H1 (cell line): ENCODE measurements around the gene HOATZ. TPM values are rescaled to one million over a fixed set of nuclear protein-coding genes. Genes with fewer than 3 reads are reported as not detected.

Source experiments
- CTCF ChIA-PET: fragments of 300-600 bp; sonication (Branson Sonifier 250); formaldehyde crosslinking; loops from one replicate; lab custom pipeline; 2021; ENCODE audit not compliant: partially characterized antibody; lab: Charles Lee
- POLR2A ChIA-PET: fragments of 300-600 bp; sonication (Branson Sonifier 250); formaldehyde crosslinking; loops from one replicate; lab custom pipeline; 2021; ENCODE audit warnings: inconsistent platforms; ENCODE audit not compliant: partially characterized antibody; lab: Charles Lee
- DNase-seq, 2 experiments: peaks; one replicate each; pipeline versions ENCODE4 v3.0.0 to v3.0.0-alpha.2; 2010 to 2022; ENCODE audit warnings: low spot score in 2 of 2, low read depth in 1 of 2, mixed read lengths in 1 of 2
- FAIRE-seq: peaks from 2 replicates; lab custom pipeline; 2011; peaks lifted over from hg19 to GRCh38; lab: Jason Lieb, UNC
- H2AFZ ChIP-seq: 2 replicates; pipeline ENCODE4 v1.8.1; 2012; ENCODE audit warnings: low read length, inconsistent platforms
- H2AK5ac ChIP-seq: 2 replicates; pipeline ENCODE4 v1.6.1; 2013; ENCODE audit warnings: low read depth, low read length
- H2BK120ac ChIP-seq: replicated peaks from 2 replicates; pipeline ENCODE3; 2013; ENCODE audit warnings: low read depth, low read length, inconsistent platforms
- H2BK12ac ChIP-seq: 2 replicates; pipeline ENCODE4 v1.6.1; 2013; ENCODE audit warnings: low read depth, low read length
- H2BK15ac ChIP-seq: 2 replicates; pipeline ENCODE4 v1.6.1; 2013; ENCODE audit warnings: low read length
- H2BK20ac ChIP-seq: 2 replicates; pipeline ENCODE4 v1.6.1; 2013; ENCODE audit warnings: low read length
- H2BK5ac ChIP-seq: 2 replicates; pipeline ENCODE4 v1.6.1; 2013; ENCODE audit warnings: low read depth, low read length
- H3K14ac ChIP-seq: 2 replicates; pipeline ENCODE4 v1.6.1; 2013; ENCODE audit warnings: inconsistent platforms; ENCODE audit not compliant: insufficient read length
- H3K18ac ChIP-seq: 2 replicates; pipeline ENCODE4 v1.6.1; 2013; ENCODE audit warnings: low read length; ENCODE audit errors: extremely low read depth
- H3K23ac ChIP-seq: 2 replicates; pipeline ENCODE4 v1.6.1; 2013; ENCODE audit warnings: inconsistent platforms; ENCODE audit not compliant: insufficient read length
- H3K23me2 ChIP-seq: 2 replicates; pipeline ENCODE4 v1.6.1; 2013; ENCODE audit warnings: low read depth, low read length
- H3K27ac ChIP-seq: 2 replicates; pipeline ENCODE4 v1.6.1; 2011; ENCODE audit warnings: low read depth, low read length, inconsistent platforms
- H3K27me3 ChIP-seq, 4 experiments: replicated peaks in 1 of 4; 1 replicate in 1 of 4; 2 replicates in 3 of 4; pipeline versions ENCODE4 v1.6.1 to v1.8.1; 2011 to 2013; ENCODE audit warnings: low read length in 3 of 4, mild to moderate bottlenecking in 3 of 4, inconsistent platforms in 2 of 4, mixed read lengths in 2 of 4, moderate library complexity in 1 of 4; ENCODE audit not compliant: control insufficient read depth in 3 of 4, insufficient read depth in 3 of 4; ENCODE audit errors: extremely low read depth in 1 of 4
- H3K36me3 ChIP-seq, 4 experiments: 2 replicates each; pipeline versions ENCODE4 v1.6.1 to v1.8.1; 2011 to 2013; ENCODE audit warnings: mild to moderate bottlenecking in 4 of 4, low read length in 3 of 4, moderate library complexity in 2 of 4, control low read depth in 1 of 4, inconsistent platforms in 1 of 4; ENCODE audit not compliant: insufficient read depth in 4 of 4, control insufficient read depth in 2 of 4
- H3K4ac ChIP-seq: replicated peaks from 2 replicates; pipeline ENCODE3; 2013; ENCODE audit warnings: low read length, low read depth, mixed read lengths, inconsistent platforms; ENCODE audit not compliant: insufficient read length
- H3K4me1 ChIP-seq, 4 experiments: replicated peaks in 1 of 4; 1 replicate in 1 of 4; 2 replicates in 3 of 4; pipeline versions ENCODE4 v1.6.1 to v1.8.1; 2011 to 2013; ENCODE audit warnings: low read length in 3 of 4, inconsistent platforms in 2 of 4, mixed read lengths in 1 of 4; ENCODE audit not compliant: insufficient read depth in 4 of 4, control insufficient read depth in 3 of 4
- H3K4me2 ChIP-seq, 2 experiments: 2 replicates each; pipeline versions ENCODE4 v1.6.1 to v1.8.1; 2011 to 2013; ENCODE audit warnings: low read depth in 2 of 2, low read length in 2 of 2, control low read depth in 1 of 2, inconsistent platforms in 1 of 2, mild to moderate bottlenecking in 1 of 2; ENCODE audit not compliant: insufficient read depth in 1 of 2
- H3K4me3 ChIP-seq, 4 experiments: fragments of 200-600, 300-600 bp in 1 of 4; sonication (generic), shearing (Covaris generic), sonication (Bioruptor Twin) in 1 of 4; 2 replicates each; pipeline versions ENCODE4 v1.5.1 to v1.8.1; 2011 to 2016; ENCODE audit warnings: low read length in 4 of 4, low read depth in 3 of 4, control low read depth in 2 of 4, inconsistent platforms in 2 of 4, mild to moderate bottlenecking in 2 of 4, mixed read lengths in 1 of 4, moderate library complexity in 1 of 4; ENCODE audit not compliant: insufficient read depth in 2 of 4; ENCODE audit errors: extremely low read depth in 1 of 4
- H3K56ac ChIP-seq: replicated peaks from 2 replicates; pipeline ENCODE3; 2013; ENCODE audit warnings: low read depth, mild to moderate bottlenecking, mixed read lengths, low read length, inconsistent platforms; ENCODE audit not compliant: insufficient read length
- H3K79me1 ChIP-seq: 2 replicates; pipeline ENCODE4 v1.6.1; 2013; ENCODE audit warnings: low read depth, low read length, control low read depth
- H3K79me2 ChIP-seq, 2 experiments: 2 replicates each; pipeline versions ENCODE4 v1.6.1 to v1.8.1; 2012 to 2013; ENCODE audit warnings: low read length in 2 of 2, mild to moderate bottlenecking in 2 of 2, inconsistent platforms in 1 of 2; ENCODE audit not compliant: insufficient read depth in 2 of 2, control insufficient read depth in 1 of 2
- H3K9ac ChIP-seq, 4 experiments: replicated peaks in 1 of 4; 1 replicate in 1 of 4; 2 replicates in 3 of 4; pipeline versions ENCODE4 v1.6.1 to v1.8.1; 2011 to 2013; ENCODE audit warnings: low read depth in 3 of 4, low read length in 3 of 4, control low read depth in 2 of 4, mild to moderate bottlenecking in 2 of 4, moderate library complexity in 2 of 4, inconsistent platforms in 1 of 4; ENCODE audit errors: extremely low read depth in 1 of 4
- H3K9me3 ChIP-seq, 2 experiments: 2 replicates each; pipeline versions ENCODE4 v1.6.1 to v1.8.1; 2012 to 2013; ENCODE audit warnings: mild to moderate bottlenecking in 2 of 2, moderate library complexity in 2 of 2, control low read depth in 1 of 2, inconsistent platforms in 1 of 2, low read depth in 1 of 2, low read length in 1 of 2, mixed read lengths in 1 of 2; ENCODE audit not compliant: insufficient read depth in 2 of 2
- H4K20me1 ChIP-seq, 2 experiments: replicated peaks in 1 of 2; 2 replicates each; pipeline versions ENCODE3 to v1.8.1; 2011 to 2013; ENCODE audit warnings: inconsistent platforms in 2 of 2, low read length in 2 of 2, mild to moderate bottlenecking in 1 of 2; ENCODE audit not compliant: insufficient read depth in 2 of 2, control insufficient read depth in 1 of 2
- H4K5ac ChIP-seq: 2 replicates; pipeline ENCODE4 v1.6.1; 2013; ENCODE audit warnings: low read length, low read depth, mixed read lengths, inconsistent platforms; ENCODE audit not compliant: insufficient read length
- H4K8ac ChIP-seq: 2 replicates; pipeline ENCODE4 v1.8.0; 2013; ENCODE audit warnings: mild to moderate bottlenecking, moderate library complexity, low read length, inconsistent platforms; ENCODE audit not compliant: insufficient read depth; ENCODE audit errors: extremely low read depth
- H4K91ac ChIP-seq: replicated peaks from 2 replicates; pipeline ENCODE3; 2013; ENCODE audit warnings: low read length, mixed read lengths, inconsistent platforms; ENCODE audit not compliant: insufficient read length
- BACH1 ChIP-seq: IDR thresholded peaks from 2 replicates; pipeline ENCODE4 v1.6.1; 2012; ENCODE audit warnings: low read length, improper control_type of control experiment
- BRCA1 ChIP-seq: IDR thresholded peaks from 2 replicates; pipeline ENCODE4 v1.6.1; 2012; ENCODE audit warnings: low read depth, low read length, improper control_type of control experiment
- CHD2 ChIP-seq: IDR thresholded peaks from 2 replicates; pipeline ENCODE4 v1.6.1; 2012; ENCODE audit warnings: low read length, improper control_type of control experiment
- E2F6 ChIP-seq: IDR thresholded peaks from 2 replicates; pipeline ENCODE4 v1.6.1; 2012; ENCODE audit warnings: inconsistent platforms
- KDM1A ChIP-seq: fragments of 200-600, 300-600 bp; sonication (generic); IDR thresholded peaks from 2 replicates; pipeline ENCODE4 v1.7.1; 2016; ENCODE audit warnings: mild to moderate bottlenecking, low read length, borderline replicate concordance
- KDM4A ChIP-seq: IDR thresholded peaks from one replicate; pipeline ENCODE4 v1.7.1; 2012; ENCODE audit warnings: low read depth, mild to moderate bottlenecking, moderate library complexity, low read length, inconsistent platforms; ENCODE audit not compliant: severe bottlenecking
- SP4 ChIP-seq: IDR thresholded peaks from 2 replicates; pipeline ENCODE4 v1.6.1; 2012; ENCODE audit warnings: low read length, inconsistent platforms
- SRF ChIP-seq: IDR thresholded peaks from 2 replicates; pipeline ENCODE4 v1.6.1; 2011; ENCODE audit warnings: mild to moderate bottlenecking, low read depth, low read length, moderate library complexity
- TAF7 ChIP-seq: optimal IDR thresholded peaks from 2 replicates; pipeline ENCODE3; 2011; ENCODE audit warnings: low read depth, mild to moderate bottlenecking, inconsistent platforms, low read length, moderate library complexity, borderline replicate concordance
- TCF12 ChIP-seq: IDR thresholded peaks from 2 replicates; pipeline ENCODE4 v1.6.1; 2011; ENCODE audit warnings: low read depth, mild to moderate bottlenecking, low read length
- ZNF274 ChIP-seq: IDR thresholded peaks from 2 replicates; pipeline ENCODE4 v1.7.0; 2012; ENCODE audit warnings: low read length, borderline replicate concordance; ENCODE audit errors: extremely low read depth
- WGBS, 2 experiments: shearing (Covaris generic) in 1 of 2; methylation state at CpG; one replicate each; pipeline versions ENCODE4 v1.1.6 to v1.1.7; 2013 to 2015; ENCODE audit warnings: low lambda C conversion rate in 2 of 2, mixed read lengths in 2 of 2, inconsistent platforms in 1 of 2, low coverage in 1 of 2, missing lambda C conversion rate in 1 of 2; ENCODE audit not compliant: insufficient replicate concordance in 2 of 2, insufficient coverage in 1 of 2, insufficient read length in 1 of 2; ENCODE audit errors: extremely low coverage in 1 of 2, missing lambda C conversion rate in 1 of 2; 5-methylcytosine and 5-hydroxymethylcytosine counted together
- polyA plus RNA-seq, 7 experiments: library from polyadenylated mRNA; depleted of rRNA in 3 of 7; stranded (reverse) in 5 of 7; unstranded in 2 of 7; fragments of >200 nt in 5 of 7; fragments of 200-250 nt in 2 of 7; gene quantifications; 1 replicate in 5 of 7; 2 replicates in 1 of 7; 4 replicates in 1 of 7; pipeline versions ENCODE4 v1.2.1 to v1.2.3, GENCODE V29; 2011 to 2013; ENCODE audit warnings: missing spikeins in 2 of 7, mixed read lengths in 2 of 7
- total RNA-seq: library from RNA; stranded (reverse); fragmentation: NEBNext Ultra II Directional; extraction: Animal tissue kit (Norgen Biotek cat#: 25700); gene quantifications from 2 replicates; pipeline ENCODE4 v1.2.1, GENCODE V29; 2021

Gene HOATZ
- total and polyA plus RNA-seq, 2 of the 8 experiments (the other 6 are each of a cell fraction or from before 2014, with no cell fraction given): not detected

GRCh38 chr11:111575740-111576139 lies 61.2 kb downstream of the HOATZ start:
- 87% methylated on average over 6 of the region's 6 CpGs; no CpG with 5 or more reads in 1 of the 2 experiments for WGBS, 2 experiments
- no peak for FAIRE-seq

More at GRCh38 chr11:111575740-111576139, 61.2 kb downstream of the HOATZ start:
- Histone ChIP-seq H3K18ac (no peak overlapping the region), H3K27ac (no peak overlapping the region), H4K5ac (no peak overlapping the region), H3K36me3 (no peaks in the 10 kb centered on the region), H3K4ac (no peak overlapping the region), H3K9ac (no peak overlapping the region), H2BK12ac (no peak overlapping the region), H3K27me3 (no peaks in the 10 kb centered on the region), H3K4me2 (no peak overlapping the region), H3K23ac (no peak overlapping the region), H4K91ac (no peak overlapping the region), H2BK120ac (no peak overlapping the region), H3K9me3 (no peaks in the 10 kb centered on the region), H3K4me1 (no peaks in the 10 kb centered on the region), H3K23me2 (no peaks in the 10 kb centered on the region), H3K56ac (no peak overlapping the region), H2BK15ac (no peak overlapping the region), H3K79me1 (no peaks in the 10 kb centered on the region), H3K79me2 (no peaks in the 10 kb centered on the region), H4K20me1 (no peaks in the 10 kb centered on the region), H2BK20ac (no peak overlapping the region), H4K8ac (no peak overlapping the region), H2AK5ac (no peak overlapping the region), H3K14ac (no peak overlapping the region), H2BK5ac (no peak overlapping the region), H2AFZ (no peak overlapping the region), H3K4me3 (no peak overlapping the region)
- ChIA-PET CTCF (interaction anchor here (0.5 to 1.0 kb wide), 2 partner anchors 13 to 29 kb away, joined by 3 read pairs; no protein-coding TSS in a partner anchor), POLR2A (no interaction called here)
- TF ChIP-seq KDM1A (no peak), TCF12 (no peak), SP4 (no peak), KDM4A (no peak), BRCA1 (no peak), TAF7 (no peak), E2F6 (no peak), SRF (no peak), ZNF274 (no peak), BACH1 (no peak), CHD2 (no peak)
- DNase-seq: no peak
